Umbilical cord (tissue), 2 donors: ENCODE measurements around the gene CLDND1. TPM values are rescaled to one million over a fixed set of nuclear protein-coding genes. Genes with fewer than 3 reads are reported as not detected.
"Not testable (repeated sequence)": the region's sequence is repeated elsewhere in the genome, so short reads cannot be mapped to it uniquely, and the experiment has no call there.

Source experiments
- DNase-seq: peaks from one replicate; pipeline ENCODE4 v3.0.0-alpha.2; 2015; ENCODE audit warnings: low spot score
- total RNA-seq: library from RNA; depleted of rRNA; stranded (reverse); fragments of >200 nt; gene quantifications from one replicate; pipeline ENCODE4 v1.2.3, GENCODE V29; 2014; ENCODE audit warnings: low replicate concordance; ENCODE audit not compliant: insufficient read depth

CLDND1 gene
- total RNA-seq, result 145 TPM

GRCh38 chr3:98522544-98523281 lies at the start of gene CLDND1:
CLDND1 (minus strand) TSS chr3:98522902; CDS start chr3:98521424, 1,478 bp downstream.
- DNase-seq, result peak; percentile 99

GRCh38 chr3:98568402-98568801 lies 45.7 kb upstream of the CLDND1 start:
- DNase-seq, result no peak

DNA sequence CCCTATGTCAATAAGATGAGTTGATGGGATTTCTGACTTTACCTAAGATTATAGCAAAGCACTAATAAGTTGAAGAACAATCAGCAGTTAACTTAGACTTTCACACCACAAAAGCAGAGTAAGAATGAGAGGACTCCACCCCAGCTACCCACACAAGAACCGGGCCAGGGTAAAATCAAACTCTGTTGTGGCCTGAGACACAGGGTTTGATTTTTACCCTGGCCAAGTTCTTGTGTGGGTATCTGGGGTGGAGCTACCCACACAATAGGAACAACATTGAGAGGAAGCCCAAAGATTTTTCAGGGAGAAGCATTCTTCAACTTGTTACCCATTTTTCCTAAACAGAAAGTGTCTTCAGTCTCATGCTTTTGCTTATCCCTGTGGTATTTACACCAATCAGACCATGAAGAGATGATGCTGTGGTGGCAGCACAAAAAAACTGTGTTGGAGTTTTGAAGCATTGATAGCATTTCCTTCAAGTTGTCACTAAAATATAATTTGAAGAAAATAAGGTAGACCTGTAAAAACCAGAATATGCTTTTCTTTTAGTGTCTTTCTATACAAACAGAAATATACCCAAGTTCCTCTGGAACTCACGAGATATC lies 45.1 kb upstream of the CLDND1 start:
- DNase-seq, result no peak

GRCh38 chr3:98565843-98566242 lies 43.1 kb upstream of the CLDND1 start:
- DNase-seq, result no peak

- DNase-seq, result no peak
Measured at GRCh38 chr3:98565237-98565643, 42.5 kb upstream of the CLDND1 start.

- DNase-seq, result no peak
Measured at GRCh38 chr3:98564282-98565005, 41.7 kb upstream of the CLDND1 start.

DNA sequence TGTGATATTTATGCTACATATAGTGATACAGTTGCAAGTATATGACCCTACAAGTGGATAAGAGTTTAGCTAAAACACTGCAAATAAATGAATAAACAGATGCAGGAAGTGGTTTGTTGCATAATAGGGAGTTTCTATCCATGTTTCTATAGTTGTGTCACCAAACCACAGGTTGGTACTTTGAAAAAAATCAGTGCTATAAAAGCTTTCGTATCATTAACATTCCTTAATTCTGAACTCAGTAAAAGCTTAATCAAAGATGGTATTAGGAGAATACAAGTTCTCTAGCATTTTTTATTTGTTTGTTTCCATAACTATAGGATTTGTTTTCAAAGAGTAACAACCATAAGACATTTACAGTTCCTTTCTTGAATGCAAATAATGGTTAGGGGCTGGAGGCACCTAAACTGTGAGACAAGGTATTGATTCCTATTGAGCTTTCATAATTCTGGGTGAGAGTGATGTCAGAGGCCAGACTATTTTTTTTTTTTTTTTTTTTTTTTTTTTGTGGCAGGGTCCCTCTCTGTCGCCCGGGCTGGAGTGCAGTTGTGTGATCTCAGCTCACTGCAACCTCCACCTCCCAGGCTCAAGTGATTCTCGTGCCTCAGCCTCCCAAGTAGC lies 41.1 kb upstream of the CLDND1 start:
- no peak for DNase-seq

- DNase-seq, result no peak
Measured at GRCh38 chr3:98561727-98562521, 39.2 kb upstream of the CLDND1 start.

GRCh38 chr3:98560911-98561310 lies 38.2 kb upstream of the CLDND1 start:
- DNase-seq, result no peak

DNA sequence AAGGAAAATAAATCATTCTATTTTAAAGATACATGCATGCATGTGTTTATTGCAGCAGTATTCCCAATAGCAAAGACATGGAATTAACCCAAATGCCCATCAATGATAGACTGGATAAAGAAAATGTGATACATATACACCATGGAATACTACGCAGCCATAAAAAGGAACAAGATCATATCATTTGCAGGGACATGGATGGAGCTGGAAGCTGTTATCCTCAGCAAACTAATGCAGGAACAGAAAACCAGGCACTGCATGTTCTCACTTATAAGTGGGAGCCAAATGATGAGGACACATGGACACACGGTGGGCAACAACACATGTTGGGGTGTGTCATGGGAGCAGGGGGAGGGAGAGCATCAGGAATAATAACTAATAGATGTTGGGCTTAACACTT lies 37.1 kb upstream of the CLDND1 start:
- not testable (repeated sequence) for DNase-seq

DNA sequence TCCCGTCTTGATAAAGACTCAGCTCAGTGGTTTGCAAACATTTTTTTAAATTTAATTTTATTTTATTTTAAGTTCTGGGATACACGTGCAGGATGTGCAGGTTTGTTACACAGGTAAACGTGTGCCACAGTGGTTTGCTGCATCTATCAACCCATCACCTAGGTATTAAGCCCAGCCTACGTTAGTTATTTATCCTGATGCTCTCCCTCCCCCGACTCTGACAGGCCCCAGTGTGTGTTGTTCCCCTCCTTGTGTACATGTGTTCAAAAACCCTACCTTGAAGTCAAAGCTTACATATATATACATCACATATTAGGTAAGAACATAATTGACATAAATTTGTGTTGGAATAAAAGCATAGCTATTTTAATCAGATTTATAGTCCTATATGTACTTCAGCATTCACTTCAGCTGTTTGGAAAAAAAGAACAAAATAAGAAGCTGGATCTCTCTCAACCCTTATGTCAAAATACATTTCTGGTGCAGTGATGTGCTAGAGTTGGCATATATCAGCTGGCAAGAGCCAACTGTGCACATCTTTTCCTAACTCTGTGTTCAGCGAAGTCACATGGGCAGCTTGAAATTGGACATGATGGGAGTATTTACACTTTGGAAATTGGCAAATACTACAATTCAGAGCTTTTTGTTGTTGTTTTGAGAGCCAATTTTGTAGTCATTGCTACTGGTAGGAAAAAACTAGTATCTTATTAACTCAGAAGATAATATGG lies 35.6 kb upstream of the CLDND1 start:
- no peak for DNase-seq

DNA sequence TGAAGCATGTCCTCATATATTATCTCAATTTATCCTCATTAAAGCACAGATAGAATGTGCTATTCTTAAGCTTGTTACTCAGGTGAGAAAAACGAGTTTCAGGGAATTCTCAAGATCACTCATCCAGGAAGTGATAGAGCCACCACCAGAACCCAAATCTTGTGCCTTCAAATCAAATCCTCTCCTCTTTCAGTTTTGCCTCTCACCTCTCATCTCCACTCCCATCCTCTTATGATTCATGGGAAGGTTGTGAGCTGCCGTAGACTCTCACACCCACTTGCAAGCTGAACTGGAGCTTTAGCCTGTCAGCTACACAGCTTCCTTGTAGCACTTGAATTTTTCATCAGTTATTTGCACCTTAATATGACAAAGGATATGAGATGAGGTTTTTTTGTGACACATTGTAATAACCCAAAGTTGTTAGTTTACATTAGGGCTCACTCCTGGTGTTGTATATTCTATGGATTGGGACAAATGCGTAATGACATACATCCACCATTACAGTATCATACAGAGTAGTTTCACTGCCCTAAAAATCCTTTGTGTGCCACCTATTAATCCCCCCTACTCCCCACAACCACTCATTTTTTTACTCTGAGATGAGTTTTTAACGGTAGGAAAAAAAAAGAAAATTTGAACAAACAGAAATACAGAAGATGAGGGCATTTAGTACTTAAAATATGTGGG lies 34.8 kb upstream of the CLDND1 start:
- no peak for DNase-seq

GRCh38 chr3:98556164-98557130 lies 33.7 kb upstream of the CLDND1 start:
- no peak for DNase-seq

DNA sequence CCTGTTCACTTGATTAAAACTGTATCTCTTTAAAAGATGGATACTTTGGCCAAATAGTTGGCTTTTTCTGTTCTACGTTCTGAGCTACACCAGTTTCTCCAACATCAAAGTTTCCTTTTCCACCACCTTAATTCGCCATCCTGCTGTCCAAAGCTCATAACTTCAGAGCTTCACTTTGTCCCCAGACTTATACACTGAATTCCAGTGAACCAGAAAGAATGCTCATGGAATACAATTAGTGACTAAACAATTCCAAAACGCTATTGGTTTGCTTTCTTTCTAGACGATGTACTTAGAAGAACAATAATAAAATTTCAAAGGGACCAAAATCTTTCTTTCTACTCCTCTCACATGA lies 32.3 kb upstream of the CLDND1 start:
- DNase-seq, result no peak

- DNase-seq, result no peak
Measured at GRCh38 chr3:98554580-98554979, 31.9 kb upstream of the CLDND1 start.

DNA sequence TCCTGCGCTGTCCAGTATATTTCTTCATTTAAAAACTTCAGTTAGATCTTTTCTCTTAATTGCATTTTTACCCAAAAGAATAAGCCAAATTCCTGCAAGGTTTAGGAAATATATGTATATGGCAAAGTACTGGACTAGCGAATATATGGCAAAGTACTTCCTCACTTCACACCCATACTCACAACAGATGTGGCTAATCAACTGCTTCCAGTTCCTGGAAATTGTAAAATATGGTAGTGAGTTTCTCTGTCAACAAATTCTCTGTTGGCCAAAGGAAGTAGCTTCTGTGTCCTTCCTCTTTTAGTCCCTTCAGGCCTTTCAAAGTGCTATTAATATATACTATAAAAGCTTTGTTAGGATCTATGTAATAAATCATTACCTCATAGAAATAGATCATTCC lies 31.1 kb upstream of the CLDND1 start:
- peak; percentile 5 for DNase-seq

DNA sequence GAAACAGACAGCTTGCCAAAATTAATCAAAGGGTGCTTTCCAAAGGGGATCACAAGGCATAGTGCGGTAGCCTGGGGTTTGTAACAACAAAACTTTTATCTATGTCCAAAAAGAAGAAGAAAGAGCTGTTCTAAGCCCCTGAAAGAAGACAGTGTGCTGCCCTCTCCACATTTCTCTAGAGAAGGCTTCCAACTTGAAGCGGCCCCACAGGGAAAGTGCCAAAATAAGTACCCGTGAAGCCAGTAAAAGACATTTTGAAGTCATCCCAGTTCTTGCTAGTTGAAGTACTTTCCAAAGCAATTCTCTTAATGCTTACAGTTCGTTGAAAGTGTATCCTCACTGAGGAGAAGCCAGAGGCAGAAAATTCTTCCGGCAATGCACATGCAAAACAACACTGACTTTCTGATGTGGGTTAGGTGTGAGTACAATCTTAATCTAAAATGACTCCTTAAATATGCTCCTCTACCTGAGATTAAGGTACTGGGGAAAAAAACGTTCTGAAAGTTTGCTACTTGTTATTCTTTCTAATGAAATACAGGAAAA lies 30.4 kb upstream of the CLDND1 start:
- peak; percentile 23 for DNase-seq

DNA sequence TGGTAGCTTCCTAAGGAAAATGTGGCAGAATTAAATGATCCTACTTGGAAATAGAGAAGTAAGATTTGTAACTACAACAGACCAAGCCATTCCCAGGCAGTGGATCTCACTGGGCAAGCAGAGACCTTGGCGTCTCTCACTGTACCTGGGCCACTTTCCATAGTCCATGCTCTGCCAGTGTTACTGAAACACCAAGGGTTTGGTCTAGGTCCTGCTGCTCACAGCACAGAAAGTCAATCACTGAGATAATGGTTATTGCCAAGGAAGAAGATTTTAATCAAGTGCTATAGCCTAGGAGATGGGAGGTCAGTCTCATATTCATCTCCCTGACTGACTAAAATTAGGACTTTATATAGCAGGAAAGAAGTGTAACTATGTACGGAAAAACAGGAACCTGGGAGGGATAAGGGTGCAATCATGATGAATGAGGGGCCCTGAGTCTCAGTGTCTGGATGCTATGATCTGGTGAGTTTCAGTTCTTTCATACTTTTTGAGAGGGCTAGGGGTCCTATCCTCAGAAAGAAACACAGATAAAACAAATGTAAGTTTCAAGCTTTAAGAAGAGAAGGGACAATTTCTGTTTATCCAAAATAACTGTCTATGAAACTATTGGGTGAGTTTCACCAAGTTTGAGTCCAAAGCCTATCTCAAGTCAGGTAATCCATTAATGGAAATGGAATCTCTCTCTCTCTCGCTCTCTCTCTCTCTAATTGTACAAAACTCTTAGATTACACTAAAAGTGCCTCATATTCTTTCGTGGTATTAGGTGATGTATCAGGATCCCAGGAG lies 29.7 kb upstream of the CLDND1 start:
- no peak for DNase-seq
